Mammary epithelial cell (primary cell): Measurements from ENCODE around the gene MYPOP.
A peak's percentile ranks its signal among the peaks of the same experiment; 100 is the strongest.

Source experiments
- EZH2 ChIP-seq: IDR thresholded peaks from 2 replicates; pipeline ENCODE4 v1.6.1; 2012; ENCODE audit warnings: low read length, inconsistent platforms, borderline replicate concordance
- TF ChIP-seq, protein P1 (sequence below), 2 donors: IDR thresholded peaks in 1 of 2; conservative IDR thresholded peaks in 1 of 2; 2 replicates each; pipeline ENCODE4 v1.5.1; 2011 to 2012; ENCODE audit warnings: inconsistent platforms in 2 of 2, low read length in 2 of 2, mild to moderate bottlenecking in 2 of 2, control low read depth in 1 of 2, low read depth in 1 of 2; ENCODE audit not compliant: insufficient read depth in 1 of 2; ENCODE audit errors: extremely low read depth in 1 of 2

DNA sequence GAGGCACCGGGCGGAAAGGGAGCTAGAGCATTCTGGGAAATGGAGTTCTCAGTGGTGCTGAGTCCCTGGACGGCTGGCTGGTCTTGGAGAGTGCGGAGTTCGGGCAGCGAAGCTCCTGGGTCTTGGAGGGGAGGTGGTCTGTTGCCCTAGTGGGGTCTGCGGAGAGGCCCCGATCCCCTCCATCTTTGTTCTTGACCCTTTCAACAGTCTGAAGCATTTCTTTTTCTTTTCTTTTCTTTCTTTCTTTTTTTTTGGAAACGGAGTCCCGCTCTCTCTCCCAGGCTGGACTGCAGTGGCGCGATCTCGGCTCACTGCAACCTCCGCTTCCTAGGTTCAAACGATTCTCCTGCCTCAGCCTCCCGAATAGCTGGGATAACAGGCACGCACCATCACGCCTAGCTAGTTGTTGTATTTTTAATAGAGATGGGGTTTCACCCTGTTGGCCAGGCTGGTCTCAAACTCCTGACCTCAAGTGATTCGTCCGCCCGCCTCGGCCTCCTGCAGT, 39.0 kb downstream of the MYPOP start:
- TF ChIP-seq, protein P1, sequence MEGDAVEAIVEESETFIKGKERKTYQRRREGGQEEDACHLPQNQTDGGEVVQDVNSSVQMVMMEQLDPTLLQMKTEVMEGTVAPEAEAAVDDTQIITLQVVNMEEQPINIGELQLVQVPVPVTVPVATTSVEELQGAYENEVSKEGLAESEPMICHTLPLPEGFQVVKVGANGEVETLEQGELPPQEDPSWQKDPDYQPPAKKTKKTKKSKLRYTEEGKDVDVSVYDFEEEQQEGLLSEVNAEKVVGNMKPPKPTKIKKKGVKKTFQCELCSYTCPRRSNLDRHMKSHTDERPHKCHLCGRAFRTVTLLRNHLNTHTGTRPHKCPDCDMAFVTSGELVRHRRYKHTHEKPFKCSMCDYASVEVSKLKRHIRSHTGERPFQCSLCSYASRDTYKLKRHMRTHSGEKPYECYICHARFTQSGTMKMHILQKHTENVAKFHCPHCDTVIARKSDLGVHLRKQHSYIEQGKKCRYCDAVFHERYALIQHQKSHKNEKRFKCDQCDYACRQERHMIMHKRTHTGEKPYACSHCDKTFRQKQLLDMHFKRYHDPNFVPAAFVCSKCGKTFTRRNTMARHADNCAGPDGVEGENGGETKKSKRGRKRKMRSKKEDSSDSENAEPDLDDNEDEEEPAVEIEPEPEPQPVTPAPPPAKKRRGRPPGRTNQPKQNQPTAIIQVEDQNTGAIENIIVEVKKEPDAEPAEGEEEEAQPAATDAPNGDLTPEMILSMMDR (conservative IDR thresholded peaks at IDR 0.05 in 1 of 2, IDR thresholded peaks at IDR 0.05 in 1 of 2; ENCODE audit: extremely low read depth in 1 of 2, insufficient read depth in 1 of 2, low read depth in 1 of 2, low read length in 2 of 2), result no peak
- TF ChIP-seq EZH2, result peak; percentile 49
